Right renal cortex interstitium (tissue), 3 donors: ENCODE measurements around the gene C6orf136. TPM values are rescaled to one million over a fixed set of nuclear protein-coding genes. Genes with fewer than 3 reads are reported as not detected.

Experiments
- DNase-seq, 3 donors: peaks; one replicate each; pipeline ENCODE4 v3.0.0-alpha.2; 2013; ENCODE audit warnings: low read depth in 3 of 3, low spot score in 2 of 3
- polyA plus RNA-seq, 3 donors: library from polyadenylated mRNA; unstranded; fragments of 120-200 nt; gene quantifications; one replicate each; pipeline ENCODE4 v1.2.1, GENCODE V29; 2013; ENCODE audit not compliant: insufficient read length in 3 of 3

C6orf136 gene
- polyA plus RNA-seq, 3 donors, result 17.3 to 19.6 (median 17.5) TPM

DNA sequence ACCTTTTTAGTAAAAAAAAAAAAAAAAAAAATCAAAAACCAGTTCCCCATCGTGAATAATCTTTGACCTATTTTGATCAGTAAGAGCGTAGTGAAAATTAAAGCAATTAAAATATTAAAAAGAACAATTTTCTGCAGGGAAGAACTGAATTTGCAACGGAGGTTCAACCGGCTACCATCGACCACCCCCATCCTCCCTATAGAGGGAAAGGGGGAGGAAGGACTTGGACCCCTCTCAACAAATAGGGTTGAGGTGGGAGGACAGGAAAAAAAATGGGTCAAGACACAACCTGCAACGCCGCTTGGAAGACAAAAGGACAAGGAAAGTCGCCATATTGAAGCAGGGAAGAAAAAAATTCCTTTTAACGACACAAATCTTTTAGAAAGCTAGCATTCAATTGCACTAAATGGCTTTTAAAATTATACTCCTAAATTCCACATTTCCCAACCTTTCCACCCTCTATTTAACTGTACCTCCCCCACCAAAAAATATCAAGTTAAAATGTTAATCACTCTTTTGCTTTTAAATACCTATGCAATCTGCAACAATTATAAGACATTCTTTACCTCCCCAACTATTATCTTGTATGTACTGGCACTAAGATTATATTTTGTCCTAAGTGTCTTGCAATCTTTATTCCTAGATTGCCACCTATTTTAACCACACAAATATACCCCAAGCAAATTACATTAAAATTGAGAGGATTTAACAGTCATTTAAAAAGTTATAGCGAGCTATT lies 31.5 kb upstream of the C6orf136 start:
- DNase-seq, result peak in 1 of 3 donors; percentile 69

DNA sequence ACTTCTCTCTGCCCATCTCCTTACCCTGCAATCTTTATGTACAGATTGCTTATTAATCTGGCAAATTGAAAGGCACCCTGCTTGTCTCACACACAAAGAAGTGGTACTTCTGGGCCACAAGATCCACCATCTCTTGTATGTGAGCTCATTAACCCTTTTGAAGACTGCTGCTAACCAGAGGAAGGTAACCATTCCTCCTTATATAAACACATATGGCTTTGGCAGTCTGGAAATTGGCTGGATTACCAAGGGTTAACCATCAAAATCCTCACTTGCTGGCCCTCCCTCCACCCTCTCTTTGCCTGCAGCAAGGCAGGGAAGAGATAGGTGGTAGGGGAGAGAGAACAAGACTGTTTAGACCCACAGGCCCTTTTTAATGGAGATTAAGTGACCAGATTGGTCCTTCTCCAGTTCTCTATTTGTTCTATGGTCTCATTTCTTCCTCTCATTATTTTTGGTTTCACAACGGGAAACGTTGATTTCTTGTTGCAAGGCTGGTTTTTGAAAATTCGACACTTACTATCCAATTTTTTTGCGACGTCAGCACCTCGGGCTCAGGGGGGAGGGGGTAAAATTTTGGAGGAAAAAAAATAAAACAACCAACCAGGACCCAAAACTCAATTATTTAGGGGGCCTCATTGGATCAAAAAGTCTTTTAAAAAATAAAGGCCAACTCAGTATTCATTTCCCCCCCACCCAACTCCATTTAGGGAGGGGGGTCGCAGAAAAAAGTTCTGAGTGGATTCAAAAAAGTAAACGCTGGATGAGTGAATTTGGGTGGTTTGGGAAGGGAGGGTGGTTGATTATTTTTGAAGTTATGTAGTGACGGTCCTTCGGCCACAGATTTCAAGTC lies 30.7 kb upstream of the C6orf136 start:
- DNase-seq, result no peak

DNA sequence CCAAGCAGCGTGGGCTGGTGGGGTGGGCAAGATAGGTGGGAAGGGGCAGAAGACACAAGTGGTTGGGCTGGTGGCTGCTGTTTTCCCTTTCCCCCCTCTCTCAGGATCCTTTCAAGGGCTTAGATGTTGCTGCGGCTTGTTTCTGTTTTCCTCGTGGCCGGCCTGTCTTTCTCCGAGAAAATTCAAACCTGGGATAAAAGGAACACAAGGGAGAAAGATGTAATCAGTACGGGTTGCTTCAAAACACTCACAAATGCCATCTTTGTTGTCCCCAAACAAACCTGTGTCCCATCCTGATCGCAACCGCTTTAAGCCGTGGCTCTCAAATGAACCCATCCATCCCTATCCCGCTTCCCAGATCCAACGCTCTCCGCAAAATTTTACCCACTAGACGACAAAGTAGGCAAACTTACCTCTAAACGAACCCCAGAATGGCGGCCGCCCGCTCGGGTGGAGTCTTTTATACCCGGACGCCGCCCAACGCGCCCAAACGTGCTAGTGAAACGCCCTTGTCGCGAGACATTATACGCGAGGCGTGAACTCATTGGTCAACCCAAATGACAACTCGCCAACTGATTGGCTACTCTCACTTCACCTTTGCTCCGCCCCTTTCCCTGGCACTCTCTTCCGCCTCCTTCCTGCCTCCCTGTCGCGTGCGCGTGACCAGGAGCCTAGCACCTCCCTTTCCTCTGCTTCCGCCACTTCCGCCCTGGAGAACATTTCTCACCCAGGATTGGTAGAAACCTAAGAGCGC lies 29.9 kb upstream of the C6orf136 start, which contains the start of gene PPP1R10:
TSS of gene PPP1R10 (minus strand) at position 433 of the 754 bp plus-strand sequence. CDS start 7,299 bp downstream, outside the sequence.
- DNase-seq, result peak in 2 of 3 donors; percentile 100

DNA sequence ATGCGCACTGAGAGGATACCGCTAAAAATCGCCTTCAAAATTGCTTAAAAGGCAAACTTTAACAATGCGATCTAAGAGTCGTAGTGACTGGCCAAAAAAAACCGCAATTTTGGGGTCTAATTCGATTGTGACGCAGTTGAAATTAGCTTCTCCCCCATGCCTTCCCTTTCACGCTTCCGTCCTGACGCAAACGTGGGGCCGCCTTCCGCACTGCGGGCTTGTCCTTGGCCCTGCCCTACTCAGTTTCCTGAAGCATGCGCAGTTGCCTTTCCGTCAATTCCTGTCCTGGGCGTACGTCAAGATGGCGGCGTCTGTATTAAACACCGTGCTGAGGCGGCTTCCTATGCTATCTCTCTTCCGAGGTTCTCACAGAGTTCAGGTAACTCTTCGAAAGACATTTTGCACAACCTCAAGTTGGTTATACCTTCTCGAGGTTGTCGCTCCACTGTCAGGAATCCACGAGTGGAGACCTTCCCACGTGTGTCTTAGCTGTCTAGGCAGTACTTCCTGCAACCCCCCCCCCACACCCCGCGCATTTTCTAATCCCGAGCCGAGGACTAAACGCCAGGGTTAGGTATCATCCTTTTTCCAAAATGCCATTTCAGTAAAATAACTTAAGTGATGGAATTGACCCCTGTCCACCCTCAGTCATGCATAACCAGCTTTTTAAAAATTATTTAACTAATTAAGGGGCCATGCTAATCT lies 29.2 kb upstream of the C6orf136 start, which contains the start of gene MRPS18B:
TSS of gene MRPS18B (plus strand) at position 276 of the 705 bp plus-strand sequence. CDS start at position 302, 26 bp downstream.
- peak; percentile 99 to 100 (median 100) for DNase-seq

DNA sequence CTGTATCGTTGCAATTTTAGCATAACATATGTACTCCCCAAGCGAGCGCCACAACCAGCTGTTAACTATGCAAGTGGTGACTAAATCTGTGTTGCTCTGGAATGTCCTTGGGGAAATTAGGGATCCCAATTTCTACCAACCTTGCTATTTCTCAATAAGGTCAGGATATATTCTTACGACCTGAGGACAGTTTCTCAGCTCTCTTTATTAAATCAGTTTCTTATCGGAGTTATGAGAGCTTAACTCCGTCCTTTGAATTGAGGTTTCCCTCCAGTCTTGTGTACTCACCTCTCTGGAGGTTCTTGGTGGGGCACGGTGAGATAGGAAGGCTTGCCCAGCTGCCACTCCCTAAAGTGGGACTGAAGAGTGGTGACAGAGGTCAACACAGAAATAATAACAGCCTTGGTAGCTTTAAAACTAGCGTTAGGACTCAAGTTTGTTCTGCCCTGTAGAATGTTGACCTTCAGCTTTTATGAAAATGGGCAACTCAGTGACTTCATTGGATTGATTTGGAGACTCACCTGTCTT lies 28.6 kb upstream of the C6orf136 start:
- DNase-seq, result no peak

DNA sequence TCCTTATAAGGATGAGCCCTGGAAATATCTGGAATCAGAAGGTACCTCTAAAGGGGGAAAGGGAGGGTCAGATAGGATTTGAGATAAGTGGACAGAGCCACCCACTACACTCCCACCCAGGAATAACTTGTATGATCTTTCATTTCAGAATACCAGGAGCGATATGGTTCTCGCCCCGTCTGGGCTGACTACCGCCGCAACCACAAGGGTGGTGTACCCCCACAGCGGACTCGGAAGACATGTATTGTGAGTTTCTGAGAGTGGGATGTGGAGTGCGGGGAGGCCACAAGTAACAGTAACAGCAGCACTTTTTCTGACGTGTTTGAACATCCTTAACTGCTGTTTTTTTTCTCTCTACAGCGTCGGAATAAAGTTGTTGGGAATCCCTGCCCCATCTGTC lies 27.4 kb upstream of the C6orf136 start:
- no peak for DNase-seq

DNA sequence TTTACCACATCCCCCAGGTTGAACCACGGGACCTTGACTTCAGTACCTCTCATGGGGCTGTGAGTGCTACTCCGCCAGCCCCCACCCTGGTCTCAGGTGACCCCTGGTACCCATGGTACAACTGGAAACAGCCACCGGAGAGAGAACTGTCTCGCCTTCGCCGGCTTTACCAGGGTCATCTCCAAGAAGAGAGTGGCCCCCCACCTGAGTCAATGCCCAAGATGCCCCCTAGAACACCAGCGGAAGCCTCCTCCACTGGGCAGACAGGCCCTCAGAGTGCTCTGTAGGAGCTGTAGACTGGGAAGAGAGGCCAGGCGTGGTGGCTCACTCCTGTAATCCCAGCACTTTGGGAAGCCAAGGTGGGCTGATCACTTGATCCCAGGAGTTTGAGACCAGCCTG lies 21.4 kb upstream of the C6orf136 start:
- DNase-seq, result no peak

DNA sequence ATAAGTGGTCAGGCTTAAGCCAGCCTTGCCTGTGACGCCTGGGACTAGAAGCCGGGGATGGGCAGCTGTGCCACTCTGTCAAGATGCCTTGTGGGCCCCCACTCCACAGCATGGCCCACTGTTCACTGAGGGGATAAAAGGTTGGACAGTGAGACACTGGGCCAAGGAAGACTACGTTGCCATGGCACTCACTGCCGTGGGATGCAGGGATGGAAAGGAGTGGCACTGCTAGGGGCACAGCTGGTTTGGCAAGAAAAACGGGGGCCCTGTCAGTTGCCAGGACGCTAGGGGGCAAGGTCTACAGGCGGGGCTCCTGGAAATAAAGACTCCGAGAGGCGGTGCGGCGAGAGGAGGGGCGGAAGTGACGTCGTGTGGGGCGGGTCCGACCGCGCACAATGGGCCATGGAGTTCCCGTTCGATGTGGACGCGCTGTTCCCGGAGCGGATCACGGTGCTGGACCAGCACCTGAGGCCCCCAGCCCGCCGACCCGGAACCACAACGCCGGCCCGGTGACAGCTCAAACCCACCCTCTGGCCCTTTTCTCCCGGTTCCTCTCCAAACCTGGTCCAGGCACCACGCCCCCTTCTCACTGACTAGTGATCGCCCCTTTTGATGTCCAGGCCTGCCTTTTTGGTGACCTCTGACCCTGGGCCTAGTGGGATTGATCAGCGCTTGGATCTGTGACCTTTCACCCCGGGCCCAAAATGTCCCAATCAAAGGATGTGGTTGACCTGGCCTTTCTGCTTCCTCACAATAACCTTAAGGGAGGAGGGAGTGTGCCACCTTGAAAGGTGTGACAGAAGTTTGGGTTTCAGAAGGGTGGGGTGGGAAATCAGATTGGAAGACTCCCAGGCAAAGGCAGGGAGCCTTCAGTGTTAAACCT lies 20.2 kb upstream of the C6orf136 start, which contains the start of gene ATAT1:
TSS of gene ATAT1 (plus strand) at position 391 of the 883 bp plus-strand sequence.
- DNase-seq, result no peak

DNA sequence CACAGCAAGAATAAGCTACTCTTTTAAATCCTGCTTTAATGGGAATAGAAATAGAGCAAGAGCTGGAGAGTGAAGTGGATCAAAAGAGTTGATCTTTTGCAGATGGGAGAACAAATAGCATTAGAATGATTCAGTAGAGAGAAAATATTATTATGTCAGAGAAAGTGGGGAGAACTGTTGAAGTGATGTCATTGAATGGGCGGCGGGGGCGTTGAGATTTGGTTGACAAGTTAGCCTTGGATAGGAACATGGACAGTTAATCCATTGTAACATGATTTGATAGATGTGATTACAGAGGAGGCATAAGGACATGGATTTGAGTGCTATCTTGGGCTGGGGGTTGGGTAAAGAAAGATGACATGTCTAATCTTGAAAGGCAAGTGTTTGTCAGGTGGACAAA lies 11.1 kb upstream of the C6orf136 start:
- DNase-seq, result no peak

DNA sequence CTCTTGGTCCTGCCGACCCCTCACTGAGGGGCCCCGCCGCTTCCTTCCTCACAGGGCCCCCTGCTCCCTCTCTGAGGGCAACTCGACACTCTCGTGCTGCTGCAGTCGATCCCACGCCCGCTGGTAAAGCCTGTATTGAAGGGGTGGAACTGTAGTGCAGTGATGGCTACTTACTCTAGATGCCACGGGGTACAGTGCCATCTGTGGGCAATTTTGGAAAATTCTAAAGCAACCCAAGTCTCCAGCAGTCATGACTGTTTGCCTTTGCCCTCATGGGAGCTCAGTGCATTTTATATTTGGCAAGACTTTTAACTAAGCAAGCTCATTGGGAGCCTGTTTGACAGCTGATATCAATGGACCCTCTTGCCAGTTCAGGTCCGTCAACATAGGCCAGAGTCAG lies 6.5 kb upstream of the C6orf136 start:
- DNase-seq, result no peak

DNA sequence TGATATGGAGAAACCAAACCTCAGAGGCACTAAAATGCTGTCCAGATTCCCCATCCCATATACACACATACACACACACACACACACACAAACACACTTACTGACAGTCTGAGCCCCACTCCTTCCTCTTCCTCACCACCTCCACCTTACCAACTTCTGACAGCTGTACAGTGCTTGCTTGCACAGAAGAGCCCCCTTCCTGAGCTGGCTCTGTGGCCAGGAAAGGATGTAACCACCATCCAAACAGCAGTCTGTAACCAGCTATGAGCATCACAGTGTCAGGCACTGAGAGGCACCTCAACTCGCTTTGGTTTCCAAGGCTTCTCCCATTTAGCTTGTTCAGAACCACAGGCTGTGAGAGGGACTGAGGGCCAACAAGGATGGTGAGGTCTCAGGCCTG lies 5.9 kb upstream of the C6orf136 start:
- DNase-seq, result no peak

DNA sequence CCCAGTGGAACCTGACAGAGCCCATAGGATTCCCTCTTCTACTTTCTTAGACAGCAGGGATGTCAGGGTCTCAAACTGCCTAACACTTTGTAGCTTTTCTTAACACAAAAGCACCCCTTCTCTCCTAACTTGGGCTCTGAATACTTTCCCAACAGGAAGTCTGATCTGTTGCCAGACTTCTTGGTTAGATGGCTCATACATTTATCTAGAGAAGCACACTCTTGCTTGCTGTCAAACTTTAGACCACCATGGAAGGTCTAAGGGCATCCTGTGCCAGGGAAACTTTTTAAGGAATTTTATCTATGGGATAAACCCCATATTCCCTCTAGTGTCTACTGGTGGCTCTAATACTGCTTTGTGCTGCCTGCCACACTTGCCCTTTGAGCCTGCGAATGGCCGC lies 3.3 kb upstream of the C6orf136 start:
- no peak for DNase-seq

DNA sequence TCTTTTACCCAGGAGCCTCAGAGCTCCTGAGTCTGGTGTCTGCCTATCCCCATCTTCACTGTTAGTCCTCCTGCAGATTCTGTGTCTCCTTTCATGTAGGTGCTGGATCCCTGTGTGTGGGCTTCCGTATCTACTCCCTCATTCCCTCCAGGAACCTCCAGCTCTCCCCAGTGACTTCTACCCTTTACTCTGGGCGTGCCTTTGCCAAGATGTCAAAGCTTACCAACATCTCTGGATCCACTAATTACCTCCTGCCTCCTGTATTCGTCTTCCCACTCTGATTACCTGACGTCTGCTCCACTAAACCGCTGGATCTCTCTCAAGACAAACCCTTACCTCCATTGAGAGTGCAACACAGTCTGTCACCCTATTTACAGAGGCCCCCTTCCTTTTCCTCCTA lies 2.2 kb upstream of the C6orf136 start:
- DNase-seq, result no peak

DNA sequence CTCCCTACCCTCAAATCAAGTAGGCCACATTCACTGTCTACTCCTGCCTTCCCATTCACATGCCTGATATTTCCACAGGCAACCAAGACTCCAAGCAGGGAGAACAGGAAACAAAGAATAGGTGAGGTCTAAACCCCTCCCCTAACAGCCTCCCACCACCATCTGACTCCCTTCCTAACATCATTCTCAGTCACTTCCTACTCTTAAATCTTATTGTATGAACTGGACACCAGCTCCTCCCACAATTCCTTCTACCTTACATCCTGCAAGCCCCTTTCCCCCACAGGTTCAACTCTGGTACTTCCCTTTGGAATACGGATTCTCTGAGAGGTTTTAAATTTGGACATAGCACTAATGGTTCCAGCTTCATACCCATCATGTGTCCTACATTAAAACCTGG lies 944 bp upstream of the C6orf136 start:
- no peak for DNase-seq

DNA sequence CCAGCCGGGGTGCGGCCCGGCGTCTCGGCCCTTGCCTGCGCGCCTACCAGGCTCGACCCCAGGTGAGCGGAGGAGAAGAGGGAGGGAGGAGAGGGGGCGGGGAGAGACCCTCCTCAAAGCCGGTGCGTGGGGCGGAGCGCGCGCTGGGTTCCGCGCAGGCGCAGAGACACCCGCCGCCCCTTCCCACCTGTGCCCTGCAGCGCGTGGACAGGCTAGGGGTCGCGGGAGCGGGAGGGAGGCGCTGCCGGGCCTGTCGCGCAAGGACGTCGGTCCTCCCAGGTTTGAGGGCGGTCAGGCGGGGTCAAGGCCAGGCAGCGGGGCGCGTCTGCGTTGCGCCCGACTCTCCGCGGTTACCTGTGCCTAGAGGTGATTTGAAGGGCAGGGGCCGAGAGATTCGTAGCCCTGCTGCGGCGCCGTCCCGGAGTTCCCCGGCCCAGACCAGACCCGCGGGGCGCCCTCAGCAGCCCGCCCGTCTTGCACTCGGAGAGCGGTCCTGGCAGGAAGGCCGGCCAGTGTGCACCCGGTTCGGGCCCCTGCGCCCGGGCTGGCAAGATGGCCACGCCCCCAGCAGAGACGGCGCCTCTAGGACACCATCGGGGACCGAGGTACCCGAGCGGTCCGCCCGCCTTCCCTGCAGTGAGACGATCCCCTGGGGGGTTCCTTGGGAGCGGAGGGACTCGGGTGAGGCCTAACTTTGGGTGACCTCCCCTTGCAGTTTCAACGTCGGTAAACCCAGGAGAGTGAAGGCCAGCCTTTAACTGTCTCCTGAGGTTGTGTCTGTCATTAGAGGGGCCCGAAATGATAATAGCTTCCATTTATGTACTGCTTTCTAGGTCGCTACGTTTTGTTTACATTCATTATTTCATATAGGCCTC lies 546 bp downstream of the C6orf136 start:
- DNase-seq, result peak; percentile 53 to 69 (median 62)

DNA sequence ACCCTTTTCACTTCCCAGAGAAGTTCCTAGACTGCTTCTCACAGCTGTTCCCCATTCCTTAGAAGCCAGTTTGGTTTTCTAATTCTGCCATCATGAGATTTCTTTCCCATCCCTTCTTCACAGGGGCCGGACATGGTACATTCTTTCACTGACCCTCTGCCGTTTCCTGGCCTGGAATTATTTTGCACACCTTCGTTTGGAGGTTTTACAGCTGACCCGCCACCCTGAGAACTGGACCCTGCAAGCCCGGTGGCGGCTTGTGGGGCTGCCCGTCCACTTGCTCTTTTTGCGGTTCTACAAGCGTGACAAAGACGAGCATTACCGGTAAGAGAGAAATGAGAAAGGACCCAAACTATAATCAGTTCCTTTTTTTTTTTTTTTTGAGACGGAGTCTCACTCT lies 4.2 kb downstream of the C6orf136 start:
- DNase-seq, result no peak

DNA sequence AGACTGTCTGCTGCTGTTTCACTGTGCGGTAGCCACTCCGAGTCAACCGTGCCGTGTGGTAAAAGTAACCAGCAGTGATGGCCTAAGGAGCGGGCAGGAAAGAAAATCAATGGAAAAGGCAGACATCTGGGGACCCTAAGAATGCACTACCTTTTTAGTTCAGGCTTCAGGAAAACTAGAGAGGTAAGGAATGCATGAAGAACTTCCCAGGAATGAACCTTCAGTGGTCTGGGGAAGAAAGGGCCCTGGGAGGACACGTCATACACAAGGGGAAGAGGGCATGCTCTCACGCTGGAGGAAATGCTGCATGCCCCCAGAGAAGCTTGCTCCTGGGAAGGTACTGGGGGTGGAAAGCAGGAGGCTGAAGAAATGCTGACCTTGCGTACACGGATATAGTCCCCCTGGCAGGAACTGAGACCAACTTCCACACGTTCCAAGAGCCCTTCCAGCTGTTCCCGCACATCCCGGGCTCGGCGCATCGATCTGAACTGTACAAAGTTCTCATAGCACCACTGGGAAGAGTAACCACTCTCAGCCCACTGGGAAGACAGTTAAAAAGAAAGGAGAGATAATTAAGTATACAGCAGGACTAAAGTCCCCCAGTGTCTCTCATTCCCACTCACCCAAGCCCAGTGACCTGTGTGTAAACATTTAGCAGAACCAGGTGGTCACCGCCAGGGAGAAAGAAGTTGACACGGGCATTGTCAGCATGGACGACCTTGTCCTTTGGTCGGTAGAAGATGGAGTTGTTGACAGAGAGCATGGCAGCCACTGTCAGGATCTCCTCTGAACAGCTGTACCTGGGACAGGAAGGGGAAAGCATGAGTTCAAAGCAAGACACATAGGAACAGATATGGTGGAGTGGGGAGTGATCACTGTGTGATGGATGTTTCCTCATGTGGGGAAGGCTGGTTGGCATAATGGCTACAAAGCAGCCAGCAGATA lies 8.1 kb downstream of the C6orf136 start:
- DNase-seq, result no peak
